GM21515 (cell line): ENCODE data around the gene GPC5.
"Not testable (repeated sequence)": the region's sequence is repeated elsewhere in the genome, so short reads cannot be mapped to it uniquely, and the experiment has no call there.

Source experiments
- ATAC-seq: cut with Tn5 transposase; IDR thresholded peaks from one replicate; pipeline ENCODE4 v1.9.1; 2021; ENCODE audit not compliant: unreplicated experiment

The GPC5 gene

DNA sequence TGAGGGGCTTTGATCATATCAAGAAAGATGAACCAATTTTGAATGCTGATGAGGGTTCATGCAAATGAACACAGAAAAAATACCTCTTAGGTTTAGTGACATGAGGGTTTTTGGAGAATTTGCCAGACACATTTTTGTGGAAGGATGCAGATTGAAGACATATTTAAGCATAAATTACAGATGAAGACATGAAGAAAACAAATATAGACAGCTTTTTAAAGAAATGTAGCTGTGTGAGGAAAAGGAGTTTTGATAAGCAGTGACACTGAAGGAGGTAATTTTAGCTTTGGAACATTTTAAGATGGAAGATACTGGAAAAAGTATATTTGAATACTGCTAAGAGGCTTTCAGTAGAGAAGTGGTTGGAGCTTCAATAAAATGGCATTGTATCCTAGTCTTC is 1017.4 kb downstream of the GPC5 start:
- ATAC-seq, result no peak

DNA sequence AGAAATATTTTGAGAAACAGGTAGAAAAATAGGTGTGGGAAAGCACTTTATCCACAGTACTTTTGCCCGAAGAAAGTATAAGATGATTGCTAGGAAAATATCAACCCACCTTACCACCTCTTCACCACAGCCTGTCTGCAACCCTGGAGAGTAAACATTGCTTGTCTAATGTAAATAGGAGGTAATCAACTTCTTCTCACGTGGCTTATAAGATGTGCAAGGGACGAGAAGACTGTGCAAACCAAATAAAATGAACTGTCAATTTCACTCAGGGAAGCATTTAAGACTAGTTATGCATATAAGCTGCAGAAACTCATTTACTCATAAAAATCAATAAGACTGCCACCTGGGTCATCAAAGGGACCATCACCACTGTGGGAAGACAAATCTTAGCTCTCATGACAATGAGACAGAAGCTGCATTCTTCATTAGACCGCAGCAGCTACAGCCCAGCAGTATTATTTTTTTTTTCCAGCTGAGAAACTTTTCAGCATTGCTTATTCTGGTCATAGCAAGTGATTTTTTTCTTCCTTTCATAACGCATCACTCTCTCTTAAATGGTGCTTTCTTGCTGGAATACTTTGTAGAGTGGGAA is 1020.5 kb downstream of the GPC5 start:
- no peak for ATAC-seq

DNA sequence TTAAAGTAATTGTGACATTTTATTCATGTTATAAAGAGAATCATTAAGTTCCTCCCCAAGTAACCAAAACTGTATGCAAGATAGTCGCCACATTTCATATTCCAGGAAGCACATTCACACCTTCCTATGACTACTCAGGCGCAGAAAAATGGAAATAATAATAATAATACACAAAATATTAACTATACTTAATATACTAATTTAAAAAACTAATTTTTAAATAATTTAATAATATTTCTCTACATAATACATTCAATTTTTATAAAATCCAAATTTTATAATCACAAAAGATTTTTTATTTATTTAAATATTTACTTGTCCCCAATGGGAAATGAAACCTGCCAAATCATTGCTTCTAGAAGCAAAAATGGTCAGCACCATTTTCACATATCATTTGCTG is 1030.8 kb downstream of the GPC5 start:
- no peak for ATAC-seq

DNA sequence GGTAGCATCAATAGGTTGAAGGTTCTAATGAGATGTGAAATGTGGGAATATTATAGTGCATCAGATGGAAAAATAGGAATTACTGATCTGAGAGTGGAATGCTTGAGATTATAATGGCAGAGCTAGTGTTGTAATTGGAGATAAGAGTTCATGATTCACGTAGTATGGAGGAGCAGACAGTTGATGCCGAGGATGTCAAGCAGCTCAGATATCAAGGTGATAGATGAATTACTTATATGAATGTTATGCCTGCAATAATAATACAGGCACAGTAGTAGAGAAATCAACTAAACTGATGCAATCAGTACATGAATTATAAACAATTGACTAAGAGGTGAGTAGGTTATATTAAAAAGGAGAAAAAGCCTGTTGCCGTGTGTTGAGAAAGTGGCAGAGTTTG is 1035.0 kb downstream of the GPC5 start:
- no peak for ATAC-seq

DNA sequence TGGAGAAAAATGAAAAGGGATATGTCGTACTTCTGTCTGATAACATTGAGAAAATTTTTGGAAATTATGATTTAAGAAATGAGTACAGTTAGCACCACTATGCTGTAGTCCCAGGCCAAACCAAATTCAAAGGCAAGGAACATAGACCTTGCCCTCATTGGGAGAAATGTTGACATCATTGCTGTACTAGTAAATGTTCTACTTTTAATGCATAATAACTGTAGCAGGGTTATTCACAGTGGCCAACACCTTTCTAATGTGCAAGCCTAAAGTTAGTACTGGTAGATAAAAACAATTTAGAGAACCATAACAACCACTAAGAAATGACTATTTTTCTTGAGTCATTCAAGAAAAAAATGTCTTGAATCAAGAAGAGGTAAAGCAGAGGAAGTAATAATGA is 1035.5 kb downstream of the GPC5 start:
- ATAC-seq, result no peak

DNA sequence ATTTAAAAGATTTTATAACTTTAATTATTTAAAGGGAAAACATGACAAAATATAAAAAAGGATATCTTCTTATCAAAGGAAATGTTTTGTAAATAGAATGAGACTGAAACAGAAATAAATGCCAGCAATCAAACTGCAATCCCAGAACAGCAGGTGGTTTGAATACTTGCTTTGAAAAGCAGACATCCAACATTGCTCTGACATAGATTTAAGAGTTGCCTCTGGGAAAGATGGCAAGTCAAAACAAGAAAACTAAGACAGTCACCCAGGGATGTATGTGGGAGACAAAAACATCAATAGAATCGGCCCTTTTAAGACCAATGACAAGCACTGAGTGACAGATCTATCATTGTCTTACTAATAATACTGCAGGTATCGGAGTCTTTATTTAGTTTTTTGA is 1038.5 kb downstream of the GPC5 start:
- no peak for ATAC-seq

DNA sequence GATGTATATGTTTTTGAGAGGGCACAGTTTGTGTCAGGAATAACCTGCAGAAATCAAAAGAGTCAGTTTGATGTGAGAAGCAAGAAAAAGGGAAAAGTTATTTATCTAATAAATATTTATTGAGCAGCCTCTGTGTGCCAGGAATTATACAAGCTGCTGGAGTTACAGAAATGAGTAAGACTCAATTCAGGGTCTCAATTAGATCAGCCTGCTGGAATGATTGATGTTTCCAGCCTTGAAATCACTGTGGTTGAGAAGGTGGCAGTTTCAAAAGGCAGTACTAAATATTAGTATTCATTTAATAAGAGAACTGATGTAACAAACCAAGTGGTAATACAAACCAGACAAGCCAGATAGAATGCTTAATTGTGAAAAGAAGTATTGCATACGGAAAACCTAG is 1045.8 kb downstream of the GPC5 start:
- no peak for ATAC-seq

DNA sequence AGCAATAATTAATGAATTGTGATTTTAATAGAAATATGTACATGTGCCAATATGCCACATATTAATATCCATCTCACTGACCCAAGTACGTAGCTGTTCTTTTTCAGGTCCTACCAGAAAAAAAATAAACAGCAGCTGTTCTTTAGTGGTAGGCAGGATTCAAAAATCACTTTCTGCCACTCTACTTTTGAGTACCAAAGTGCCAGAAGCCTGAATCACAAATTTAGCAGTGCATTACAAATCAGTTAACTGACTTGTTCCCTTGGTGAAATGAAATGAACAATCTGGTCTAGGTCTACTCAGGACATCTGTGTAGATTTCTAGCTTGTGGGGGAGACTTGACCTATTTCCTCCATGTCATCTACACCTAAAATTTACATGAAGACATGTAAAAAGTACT is 1052.6 kb downstream of the GPC5 start:
- ATAC-seq, result no peak

DNA sequence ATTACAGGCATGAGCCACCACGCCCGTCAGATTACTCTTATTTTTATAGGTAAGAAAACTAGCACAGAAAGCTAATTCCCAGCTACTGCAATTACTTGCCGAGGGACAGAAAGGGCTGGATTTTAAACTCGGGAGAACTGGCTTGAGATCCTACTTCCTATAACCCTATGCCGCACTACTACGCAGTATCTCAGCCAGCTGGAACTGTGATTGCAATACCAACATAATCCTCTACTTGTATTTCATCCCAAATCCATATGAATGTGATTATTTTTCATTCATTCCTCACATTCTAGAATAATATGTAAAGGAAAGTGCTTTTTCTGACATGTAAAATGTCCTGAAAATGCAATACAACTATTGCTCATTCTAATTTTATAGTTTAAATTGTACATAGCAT is 1054.4 kb downstream of the GPC5 start:
- no peak for ATAC-seq

DNA sequence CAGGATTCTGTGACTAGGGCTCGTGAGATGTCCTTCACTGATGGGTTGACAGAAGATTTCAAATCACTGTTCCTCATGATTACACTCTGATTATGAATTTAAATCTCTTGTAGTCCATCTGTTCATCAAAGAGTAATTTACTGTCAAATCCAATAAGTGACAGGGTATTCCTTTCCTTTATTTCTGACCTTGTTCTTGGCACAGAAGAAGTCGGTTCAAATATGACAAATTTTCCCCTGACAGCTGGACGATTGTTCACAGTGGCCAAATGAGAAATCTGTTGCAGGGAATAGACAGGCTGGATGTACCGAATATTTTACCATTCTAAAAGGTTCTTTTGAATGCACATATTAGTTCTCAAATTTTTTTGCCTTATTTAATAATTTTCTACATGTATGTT is 1060.9 kb downstream of the GPC5 start:
- no peak for ATAC-seq

DNA sequence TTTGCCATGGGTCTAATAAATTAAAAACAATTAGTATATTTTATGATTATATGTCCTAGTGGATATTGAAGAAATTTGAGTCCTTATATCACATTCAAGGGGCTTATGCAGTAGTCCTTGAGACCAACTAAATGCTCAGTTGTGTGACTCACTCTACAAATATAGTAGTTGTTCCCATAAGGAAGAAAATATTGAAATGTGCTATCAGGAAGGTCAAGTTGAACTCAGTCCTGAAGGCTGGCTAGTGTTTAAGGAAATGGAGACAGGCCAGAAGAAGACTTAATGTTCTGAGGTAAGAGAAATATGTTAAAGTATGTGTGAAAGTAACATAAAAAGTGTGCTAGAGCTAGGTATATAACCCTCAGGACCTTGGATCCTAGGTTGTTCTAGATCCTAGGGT is 1062.1 kb downstream of the GPC5 start:
- ATAC-seq, result no peak

DNA sequence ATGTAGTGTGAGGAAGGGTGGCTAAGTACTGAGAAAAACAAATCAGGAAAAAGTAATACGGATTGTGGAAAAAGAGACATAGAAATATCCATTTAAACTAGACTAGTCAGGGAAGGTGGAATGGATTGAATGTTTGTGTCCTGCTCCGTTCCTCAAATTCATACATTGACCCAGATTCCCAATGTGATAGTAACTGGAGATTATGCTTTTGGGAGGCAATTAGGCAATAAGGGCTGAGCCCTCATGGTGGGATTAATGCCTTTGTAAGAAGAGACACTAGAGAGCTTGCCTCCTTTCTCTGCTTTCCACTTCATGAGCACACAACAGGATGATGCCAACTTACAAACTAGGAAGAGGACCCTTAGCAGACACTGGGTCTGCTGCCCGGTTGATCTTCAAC is 1063.0 kb downstream of the GPC5 start:
- no peak for ATAC-seq

DNA sequence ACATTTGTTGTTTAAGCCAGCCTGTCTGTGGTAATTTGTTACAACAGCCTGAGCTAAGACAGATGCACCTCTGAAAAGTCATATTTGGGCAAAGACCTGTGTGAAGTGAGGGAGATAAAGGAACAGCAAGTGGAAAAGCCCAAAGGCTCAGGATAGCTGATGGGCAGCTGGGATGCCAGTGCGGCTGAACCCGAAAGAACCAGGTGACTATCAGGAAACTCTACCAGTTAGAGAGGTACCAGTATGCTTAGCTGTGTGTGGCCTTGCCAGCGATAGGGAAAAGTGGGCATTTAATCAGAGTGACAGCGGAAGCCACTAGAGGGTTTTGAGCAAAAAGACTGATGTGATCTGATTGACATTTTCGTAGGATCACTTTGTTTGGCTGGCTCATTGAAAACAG is 1063.4 kb downstream of the GPC5 start:
- no peak for ATAC-seq

DNA sequence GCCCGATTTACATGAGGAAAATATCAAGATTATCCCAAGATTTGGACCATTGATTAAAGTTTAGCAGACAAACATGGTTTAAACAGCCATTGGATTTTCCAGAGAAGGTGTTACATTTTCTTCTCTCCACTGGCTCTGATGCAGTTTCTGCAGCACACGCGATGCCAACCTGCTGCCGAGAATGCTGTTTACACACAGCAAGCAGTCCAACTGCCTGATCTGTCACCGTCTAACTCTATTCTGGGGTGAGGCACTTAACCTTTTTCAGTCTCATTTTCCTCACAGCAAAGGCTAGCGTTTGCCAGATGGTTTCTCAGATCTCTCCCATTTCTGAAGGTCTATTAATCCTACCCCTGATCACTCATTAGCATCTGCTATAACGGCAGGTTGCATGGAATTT is 1064.7 kb downstream of the GPC5 start:
- ATAC-seq, result no peak

DNA sequence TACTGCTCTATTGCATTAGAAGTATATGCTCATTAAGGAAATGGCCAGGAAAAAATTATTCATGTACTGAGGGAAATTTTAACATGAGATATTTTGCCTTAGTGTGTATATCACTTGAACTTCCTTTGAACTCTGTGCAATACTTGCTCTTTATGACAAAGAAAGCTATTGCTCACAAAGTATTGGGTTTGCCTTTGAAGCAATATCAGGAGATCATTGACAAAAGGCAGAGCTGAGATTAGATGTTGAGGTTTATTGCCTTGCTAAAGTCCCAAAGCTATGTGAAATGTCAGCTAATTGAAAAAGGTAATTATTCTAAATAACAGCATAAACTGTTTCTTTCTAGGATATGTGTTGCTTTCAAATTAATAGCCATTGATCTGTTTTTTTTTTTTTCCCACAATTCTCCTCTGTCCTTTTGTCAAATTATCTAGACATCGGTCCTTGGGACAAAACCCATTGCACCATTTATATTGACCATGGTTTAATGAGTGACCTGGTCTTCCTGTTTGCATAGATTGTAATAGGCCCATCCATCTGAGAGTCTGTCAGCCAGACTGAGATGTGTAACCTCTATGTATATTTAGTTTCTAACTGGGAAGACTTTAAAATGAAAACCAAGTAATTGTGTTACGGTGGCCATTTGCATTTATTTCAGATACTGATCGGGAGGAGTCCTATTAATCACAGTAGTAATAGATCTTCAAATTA is 1075.5 kb downstream of the GPC5 start:
- ATAC-seq, result no peak

DNA sequence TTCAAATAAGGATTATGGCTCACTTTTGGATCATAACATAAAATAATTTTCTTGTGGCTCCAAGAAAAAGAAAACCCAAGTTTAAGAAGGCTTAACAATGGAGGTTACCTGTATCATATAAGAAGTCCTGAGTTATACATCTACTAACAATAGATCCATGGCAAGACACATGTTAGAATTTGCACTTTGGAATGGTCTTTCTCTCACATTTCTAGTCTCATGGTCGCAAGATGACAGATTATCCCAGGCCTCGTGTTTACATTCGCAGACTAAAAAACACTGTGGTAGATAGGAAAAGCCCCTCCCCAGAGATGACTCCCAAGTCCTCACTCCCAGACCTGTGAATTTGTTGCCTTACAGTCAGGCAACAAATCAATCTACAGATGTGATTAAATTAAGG is 1082.0 kb downstream of the GPC5 start:
- ATAC-seq, result no peak

DNA sequence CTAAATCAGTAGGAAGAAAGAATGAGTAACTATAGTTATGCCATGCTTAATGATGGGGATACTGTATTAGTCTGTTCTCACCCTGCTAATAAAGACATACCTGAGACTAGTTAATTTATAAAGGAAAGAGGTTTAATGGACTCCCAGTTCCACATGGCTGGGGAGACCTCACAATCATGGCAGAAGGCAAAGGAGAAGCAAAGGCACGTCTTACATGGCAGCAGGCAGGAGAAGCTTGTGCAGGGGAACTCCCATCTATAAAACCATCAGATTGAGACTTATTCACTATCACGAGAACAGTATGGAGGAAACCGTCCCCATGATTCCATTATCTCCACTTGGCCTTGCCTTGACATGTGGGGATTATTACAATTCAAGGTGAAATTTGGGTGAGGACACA is 1084.4 kb downstream of the GPC5 start:
- not testable (repeated sequence) for ATAC-seq

DNA sequence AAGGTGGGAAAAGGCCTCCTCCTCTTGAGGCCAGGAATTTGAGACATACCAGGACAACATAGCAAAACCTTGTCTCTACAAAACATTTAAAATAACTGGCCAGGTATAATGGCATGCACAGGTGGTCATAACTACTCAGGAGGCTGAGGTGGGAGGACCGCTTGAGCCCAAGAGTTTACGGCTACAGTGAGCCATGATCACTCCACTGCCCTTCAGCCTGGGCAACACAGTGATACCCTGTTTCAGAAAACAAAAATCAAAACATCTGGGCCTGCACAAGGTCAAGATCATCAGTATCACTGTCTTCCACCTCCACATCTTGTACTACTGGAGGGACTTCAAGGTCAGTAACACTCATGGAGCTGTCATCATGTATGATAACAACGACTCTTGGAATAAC is 1085.5 kb downstream of the GPC5 start:
- no peak for ATAC-seq

DNA sequence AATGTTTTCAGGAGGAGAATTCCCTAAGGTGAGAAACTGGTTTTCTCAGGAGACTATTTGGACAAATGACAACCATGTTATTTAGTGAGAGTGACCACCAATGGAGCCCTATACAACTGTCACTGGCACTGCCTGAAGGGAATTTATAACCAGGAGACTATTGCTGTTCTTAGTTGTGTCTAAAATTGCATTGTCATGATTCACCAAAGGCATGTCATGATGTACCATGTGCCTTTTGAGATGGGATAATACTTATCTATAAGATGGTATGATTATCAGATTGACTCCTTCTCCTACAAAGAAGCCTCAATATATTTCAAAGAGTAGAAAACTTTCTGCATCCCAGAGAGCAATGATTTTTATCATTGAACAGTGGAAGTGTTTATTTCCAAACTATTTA is 1088.8 kb downstream of the GPC5 start:
- ATAC-seq, result no peak

DNA sequence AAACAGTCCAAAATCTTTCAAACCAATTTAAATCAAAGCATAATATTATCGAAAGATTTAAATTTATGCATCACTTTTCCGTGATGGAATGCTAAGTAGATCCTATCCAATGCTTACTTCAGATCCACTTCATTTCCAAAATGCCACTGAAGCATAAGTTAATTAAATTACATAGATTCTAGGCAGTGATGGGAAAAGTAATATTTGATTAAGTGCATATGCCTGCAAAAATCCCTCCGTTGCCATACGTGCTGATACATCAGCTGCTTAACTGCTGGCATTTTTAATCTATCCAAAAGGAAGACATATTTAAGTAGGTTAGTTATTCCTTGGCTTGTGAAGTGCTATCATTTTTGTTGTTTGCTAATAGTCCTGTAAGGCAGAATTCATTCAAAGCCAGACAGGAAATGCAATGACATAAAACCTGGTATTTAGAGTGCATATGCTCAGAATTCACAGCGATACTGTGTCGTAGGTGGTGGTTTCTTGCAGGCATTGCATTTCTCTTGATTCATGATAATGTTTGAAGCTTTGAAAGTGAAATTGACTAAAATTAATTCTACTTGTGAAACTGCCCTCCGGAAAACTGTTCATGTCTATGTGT is 1089.9 kb downstream of the GPC5 start:
- no peak for ATAC-seq

DNA sequence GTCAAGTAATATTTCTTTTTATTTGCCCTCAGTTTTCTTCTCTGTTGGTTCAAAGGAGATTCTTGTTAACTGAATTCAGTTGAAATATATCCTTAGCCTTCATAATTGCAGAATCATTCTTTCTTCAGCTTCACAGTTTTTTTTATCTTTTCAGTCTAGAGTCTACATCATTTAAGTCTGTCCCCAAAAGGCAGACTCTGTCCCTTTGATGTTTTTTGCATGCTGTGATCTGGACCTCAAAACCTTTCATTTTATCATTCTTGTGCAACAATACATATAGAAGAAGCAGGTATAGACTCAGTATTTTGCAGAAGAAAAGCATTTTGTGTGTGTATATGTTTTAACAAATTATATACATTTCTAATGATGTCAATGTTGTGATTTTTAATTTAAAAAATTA is 1093.4 kb downstream of the GPC5 start:
- no peak for ATAC-seq

DNA sequence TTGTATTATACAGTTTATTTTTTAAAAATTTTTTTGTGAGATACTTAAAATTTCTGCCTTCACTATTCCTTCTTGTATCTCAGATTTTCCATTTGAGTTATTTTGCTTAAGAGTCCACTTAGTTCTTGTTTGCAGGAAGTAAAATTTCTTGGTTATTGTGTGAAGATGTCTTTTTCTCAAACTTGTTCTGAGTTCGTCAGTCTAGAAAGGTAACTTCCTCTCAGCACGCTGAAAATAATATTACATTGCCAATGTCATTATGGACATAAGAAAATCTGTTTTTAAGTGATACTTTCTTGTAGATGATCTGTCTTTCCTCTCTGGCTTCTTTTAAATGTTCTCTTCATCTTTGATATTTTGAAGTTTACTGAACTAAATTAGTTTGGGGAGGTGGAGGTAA is 1096.5 kb downstream of the GPC5 start:
- no peak for ATAC-seq

DNA sequence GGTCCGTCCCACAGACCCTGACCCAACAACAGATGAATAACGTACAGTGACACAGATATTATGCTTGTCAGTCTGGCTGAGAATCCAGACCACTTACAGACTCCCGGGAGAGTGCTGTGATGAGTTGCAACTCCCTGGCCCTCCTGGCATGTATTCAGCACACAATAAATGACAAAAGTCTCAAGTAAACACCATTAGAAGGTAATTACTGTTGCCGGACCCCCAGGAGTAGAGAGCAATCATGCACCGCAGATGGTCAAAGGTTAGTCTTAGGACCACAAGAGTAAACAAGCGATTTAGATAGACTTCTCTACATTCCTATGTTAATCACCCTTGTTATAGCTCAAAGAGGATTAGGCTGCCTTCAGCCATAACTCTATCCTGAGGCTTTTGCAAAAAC is 1101.8 kb downstream of the GPC5 start:
- ATAC-seq, result no peak
